NCI-H1694 treated with DMSO at 0.1 percent for 48 hours (cell line): ENCODE measurements around the gene EXOC6B.

Experiments
- DNase-seq: peaks from one replicate; lab custom pipeline; 2025; lab: John Stamatoyannopoulos, UW

The EXOC6B gene

GRCh38 chr2:72828840-72829507 lies 3.1 kb upstream of the EXOC6B start:
- DNase-seq, result no peak

- DNase-seq, result no peak
Observed at GRCh38 chr2:72827966-72828646, 2.3 kb upstream of the EXOC6B start.

GRCh38 chr2:72827487-72827886 lies 1.7 kb upstream of the EXOC6B start:
- no peak for DNase-seq

GRCh38 chr2:72826156-72826477 lies 284 bp upstream of the EXOC6B start:
- no peak for DNase-seq

GRCh38 chr2:72824224-72824842 lies 1.5 kb downstream of the EXOC6B start:
- no peak for DNase-seq

DNA sequence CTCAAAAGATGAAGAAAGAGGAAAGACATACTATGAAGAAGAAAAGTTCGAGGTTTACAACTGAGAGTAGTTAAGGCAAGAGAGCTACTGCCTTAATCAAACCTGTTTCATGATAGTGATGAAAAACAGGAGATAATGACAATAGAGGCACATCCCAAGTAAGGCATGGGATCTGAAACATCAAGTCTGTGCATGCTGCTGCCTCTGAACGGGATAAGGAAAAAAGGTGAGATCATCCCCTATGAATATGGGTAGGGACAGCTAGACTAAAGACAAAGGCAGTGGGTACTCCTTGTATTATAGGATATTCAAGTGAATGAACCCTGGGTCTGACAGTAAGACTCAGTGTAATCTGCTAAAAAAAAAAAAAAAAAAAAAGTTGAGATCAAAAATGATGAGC lies 3.0 kb downstream of the EXOC6B start:
- DNase-seq, result no peak

DNA sequence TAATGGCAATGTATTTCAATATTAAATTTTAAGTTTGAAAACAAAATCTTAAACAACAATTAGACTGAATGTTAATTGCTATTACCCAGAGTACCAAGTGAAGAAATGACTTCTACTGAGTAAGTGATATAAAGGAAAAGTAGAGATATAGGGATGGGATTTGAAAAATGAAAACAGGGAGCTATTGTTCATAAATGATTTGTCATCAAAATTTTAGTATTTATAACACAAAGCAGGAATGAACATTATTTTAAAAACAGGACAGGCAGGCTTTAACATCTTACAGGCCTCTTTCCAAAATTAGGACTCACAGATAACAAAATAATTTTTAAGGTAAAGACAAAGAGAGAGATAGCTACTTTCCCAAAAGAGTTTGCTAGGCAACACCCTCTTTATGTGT lies 3.9 kb downstream of the EXOC6B start:
- DNase-seq, result no peak

- DNase-seq, result no peak
Observed at GRCh38 chr2:72821118-72821517, 4.7 kb downstream of the EXOC6B start.

DNA sequence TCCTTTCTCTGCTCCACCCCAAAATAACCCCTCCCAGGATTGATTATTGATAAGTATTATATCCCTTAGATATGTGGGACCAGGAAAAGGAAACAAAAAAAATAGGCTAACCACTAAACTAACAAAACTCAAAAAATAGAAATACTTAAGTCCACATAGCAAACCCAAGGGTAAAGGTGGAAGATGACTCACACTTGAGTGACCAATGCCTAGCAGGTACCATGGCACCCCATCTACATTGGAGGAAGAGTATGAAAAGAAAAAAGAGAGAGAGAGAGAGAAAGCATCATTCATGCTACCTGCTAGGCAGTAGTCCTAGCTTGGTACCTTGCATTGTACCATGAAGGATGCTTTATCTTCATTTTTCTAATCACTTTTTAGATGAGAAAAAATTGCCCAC lies 6.3 kb downstream of the EXOC6B start:
- no peak for DNase-seq

GRCh38 chr2:72815655-72816278 lies 10.1 kb downstream of the EXOC6B start:
- no peak for DNase-seq

DNA sequence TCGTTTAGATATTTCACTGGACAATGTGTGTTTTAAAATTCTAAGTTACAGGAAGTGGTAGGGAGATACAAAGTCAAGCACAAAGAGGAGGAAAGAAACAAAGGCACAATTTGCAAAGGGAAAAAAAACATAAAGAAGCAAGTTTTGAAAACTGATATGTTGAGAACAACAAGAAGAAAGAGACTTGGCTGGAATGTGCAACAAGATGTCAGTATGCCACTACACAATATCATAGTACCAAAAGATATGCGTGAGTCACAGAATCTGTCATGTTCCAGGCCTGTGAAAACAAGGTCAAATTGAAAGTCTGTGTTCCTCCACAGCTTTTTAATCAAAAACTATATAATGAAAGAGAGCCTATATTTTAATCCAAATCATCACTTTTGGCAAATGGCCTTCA lies 12.0 kb downstream of the EXOC6B start:
- DNase-seq, result no peak

- DNase-seq, result no peak
Observed at GRCh38 chr2:72810165-72810564, 15.7 kb downstream of the EXOC6B start.

DNA sequence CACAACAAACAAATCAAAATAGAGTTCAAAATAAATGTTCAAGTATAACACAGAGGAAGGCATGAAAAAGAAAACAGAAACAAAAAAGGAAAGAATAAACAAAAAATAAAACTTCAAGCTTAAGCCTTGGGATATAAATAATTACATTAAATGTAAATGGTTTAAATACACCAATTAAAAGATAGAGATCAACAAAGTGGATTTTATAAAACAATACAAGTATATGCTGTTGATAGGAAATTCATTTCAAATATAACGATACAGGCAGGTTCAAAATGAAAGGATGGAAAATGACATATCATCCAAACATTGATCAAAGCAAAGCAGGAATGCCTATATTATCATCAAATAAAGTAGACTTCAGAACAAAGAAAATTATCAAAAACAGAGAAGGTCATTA lies 16.7 kb downstream of the EXOC6B start:
- DNase-seq, result no peak

DNA sequence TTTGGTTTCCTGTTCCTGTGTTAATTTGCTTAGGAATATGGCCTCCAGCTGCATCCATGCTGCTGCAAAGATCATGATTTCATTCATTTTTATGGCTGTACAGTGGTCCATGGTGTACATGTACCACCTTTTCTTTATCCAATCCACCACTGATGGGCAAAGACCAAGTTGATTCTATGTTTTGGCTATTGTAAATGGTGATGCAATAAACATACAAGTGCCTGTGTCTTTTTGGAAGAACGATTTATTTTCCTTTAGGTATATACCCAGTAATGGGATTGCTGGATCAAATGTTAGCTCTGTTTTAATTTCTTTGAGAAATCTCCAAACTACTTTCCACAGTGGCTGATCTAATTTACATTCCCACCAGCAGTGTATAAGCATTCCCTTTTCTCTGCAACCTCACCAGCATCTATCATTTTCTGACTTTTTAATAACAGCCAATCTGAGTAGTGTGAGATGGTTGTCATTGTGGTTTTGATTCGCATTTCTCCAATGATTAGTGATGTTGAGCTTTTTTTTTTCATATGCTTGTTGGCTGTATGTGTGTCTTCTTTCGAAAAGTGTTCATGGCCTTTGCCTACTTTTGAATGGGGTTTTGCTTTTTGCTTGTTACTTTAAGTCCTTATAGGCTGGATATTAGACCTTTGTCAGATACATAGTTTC lies 19.4 kb downstream of the EXOC6B start:
- DNase-seq, result no peak

DNA sequence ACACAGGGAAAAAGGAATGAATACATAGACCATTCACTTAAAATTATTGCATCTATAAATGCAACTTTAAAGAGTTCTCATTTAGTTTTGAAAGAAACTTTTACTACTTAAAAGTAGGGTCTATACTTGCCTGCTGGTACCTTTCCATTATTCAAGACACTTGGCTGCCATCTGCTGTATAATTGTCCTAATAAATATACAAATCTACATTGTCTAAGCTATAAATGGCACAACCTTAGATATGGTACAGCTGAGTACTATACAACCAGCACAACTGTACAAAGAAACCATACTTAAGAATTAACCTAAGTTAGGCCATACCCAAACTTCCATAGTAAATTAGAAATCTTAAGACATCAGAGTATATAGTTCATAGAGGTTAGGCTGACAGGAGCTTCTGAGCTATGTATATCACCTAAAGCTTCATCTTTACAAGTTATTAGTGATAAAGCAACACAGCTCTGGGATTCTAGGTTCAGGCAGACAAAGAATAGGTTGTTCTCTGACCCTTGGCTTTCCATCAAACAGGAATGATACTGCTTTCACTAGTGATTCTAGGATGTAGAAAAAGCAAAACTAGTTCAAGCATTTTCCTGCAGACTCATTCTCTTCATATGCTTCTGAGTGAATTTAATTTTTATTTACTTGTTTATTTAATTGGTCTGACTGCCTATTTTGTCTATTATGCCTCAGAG lies 22.1 kb downstream of the EXOC6B start:
- DNase-seq, result no peak

GRCh38 chr2:72803151-72803550 lies 22.7 kb downstream of the EXOC6B start:
- DNase-seq, result no peak

DNA sequence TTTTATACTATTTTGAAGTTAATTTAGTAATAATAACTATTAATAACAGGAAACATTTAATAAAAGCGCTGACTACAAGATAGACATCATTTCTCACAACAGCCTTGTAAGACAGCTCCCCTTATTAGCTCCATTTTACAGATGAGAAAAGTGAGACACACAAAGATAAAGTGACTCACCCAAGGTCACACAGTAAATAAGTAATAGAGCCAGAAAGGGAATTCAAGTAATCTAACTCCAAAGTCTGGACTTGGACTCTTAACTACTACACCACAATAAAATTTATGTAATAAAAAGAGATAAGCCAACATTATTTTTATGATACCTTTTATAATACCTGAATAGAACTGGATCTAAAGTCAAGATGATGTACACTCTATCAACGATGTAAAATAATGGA lies 25.3 kb downstream of the EXOC6B start:
- DNase-seq, result no peak

GRCh38 chr2:72797740-72798139 lies 28.1 kb downstream of the EXOC6B start:
- no peak for DNase-seq

DNA sequence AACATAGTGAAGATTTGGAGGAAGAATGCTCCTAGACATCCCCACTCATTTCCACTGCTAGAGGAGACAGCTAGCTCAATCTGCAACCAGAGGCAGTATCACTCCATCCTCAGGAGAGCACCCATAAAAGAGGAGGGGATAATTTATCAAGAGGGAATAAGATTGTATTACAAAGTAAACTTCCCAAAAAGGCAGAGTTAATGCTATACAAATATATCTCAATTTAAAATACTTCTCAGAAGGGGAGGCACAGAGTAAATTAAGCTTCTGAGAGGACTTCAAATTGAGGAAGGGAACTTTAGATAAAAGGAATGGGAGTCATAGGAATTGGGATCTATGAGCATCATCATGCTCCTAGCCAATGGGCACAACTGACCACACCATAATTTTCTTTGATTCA lies 29.1 kb downstream of the EXOC6B start:
- no peak for DNase-seq

- no peak for DNase-seq
Observed at GRCh38 chr2:72794572-72794971, 31.3 kb downstream of the EXOC6B start.

- DNase-seq, result no peak
Observed at GRCh38 chr2:72793798-72794440, 31.9 kb downstream of the EXOC6B start.

- no peak for DNase-seq
Observed at GRCh38 chr2:72789241-72789640, 36.6 kb downstream of the EXOC6B start.
